NCI-H187 treated with DMSO at 0.1 percent for 48 hours (cell line): ENCODE data around the gene MTMR1.

Experiments used
- DNase-seq: peaks from one replicate; lab custom pipeline; 2025; lab: John Stamatoyannopoulos, UW

MTMR1 gene

DNA sequence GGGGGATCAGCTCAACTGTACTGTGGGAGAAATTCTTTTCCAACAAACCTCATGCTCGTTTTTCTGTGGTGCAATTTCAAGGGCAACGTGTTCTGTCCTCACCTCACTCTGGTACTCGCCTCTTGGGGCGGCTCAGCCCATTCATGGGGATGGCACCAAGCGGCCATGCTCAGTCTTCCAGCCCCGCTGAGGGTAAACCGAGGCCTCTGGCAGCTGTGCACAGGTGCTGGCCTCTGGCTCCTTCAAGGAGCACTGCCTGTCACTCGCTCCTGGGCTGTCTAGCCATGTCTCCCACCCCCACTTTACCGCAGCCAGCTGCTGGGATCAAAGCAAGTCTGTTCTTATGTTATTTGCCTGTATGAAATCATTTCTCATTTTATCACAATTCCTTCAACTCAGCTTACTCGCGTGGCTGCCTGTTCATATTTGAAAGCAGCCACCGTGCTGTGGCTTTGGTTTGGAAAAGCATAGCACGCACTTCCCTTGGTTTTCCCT lies 70.2 kb downstream of the MTMR1 start:
- DNase-seq = no peak

DNA sequence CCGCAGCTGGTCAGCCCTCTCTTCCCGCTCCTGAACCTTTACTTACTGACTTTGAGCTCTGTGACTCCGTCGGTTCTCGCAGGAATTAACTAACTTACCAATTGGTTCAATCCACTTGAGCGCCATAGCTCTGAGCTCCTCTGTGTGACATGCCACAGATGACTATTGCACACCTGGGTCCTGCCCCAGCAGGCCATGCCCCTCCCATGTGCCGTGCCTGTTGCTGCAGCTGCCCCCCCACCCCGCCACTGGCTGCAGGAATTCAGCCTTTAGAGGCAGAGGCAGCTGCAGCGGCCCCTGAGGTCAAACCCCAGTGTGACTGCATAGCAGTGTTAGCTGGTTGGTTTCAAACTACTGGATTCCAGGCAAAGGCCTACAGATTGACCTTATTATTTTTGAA lies 70.6 kb downstream of the MTMR1 start:
- no peak for DNase-seq

- no peak for DNase-seq
Measured at GRCh38 chrX:150765237-150765636, 72.0 kb downstream of the MTMR1 start.

DNA sequence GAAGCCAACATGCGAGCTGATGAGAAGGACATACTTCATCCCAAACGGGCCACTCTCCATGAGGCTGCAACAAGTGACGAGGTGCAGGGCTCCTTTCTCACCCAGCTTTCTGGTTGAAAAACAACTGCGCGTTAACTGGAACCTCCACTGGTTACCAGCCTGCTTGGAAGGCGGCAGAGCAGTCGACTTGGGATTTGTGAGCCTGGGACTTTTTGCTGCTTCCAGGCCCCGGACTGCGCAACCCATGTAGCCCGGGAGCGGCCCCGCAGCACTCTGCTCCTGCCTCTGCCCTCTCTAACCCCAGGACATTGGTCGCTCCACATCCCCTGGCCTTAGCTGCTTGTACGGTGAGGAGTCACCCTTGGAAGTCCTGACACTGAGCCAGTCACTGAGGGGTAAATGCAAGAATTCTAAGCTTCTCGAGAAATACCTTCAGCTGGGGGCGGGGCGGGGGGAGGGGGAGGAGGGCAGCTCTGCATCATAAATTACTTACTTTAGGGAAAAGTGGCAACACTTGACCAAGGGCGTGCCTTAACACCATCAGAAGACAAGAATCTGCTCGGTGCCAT lies 72.7 kb downstream of the MTMR1 start:
- DNase-seq = no peak

DNA sequence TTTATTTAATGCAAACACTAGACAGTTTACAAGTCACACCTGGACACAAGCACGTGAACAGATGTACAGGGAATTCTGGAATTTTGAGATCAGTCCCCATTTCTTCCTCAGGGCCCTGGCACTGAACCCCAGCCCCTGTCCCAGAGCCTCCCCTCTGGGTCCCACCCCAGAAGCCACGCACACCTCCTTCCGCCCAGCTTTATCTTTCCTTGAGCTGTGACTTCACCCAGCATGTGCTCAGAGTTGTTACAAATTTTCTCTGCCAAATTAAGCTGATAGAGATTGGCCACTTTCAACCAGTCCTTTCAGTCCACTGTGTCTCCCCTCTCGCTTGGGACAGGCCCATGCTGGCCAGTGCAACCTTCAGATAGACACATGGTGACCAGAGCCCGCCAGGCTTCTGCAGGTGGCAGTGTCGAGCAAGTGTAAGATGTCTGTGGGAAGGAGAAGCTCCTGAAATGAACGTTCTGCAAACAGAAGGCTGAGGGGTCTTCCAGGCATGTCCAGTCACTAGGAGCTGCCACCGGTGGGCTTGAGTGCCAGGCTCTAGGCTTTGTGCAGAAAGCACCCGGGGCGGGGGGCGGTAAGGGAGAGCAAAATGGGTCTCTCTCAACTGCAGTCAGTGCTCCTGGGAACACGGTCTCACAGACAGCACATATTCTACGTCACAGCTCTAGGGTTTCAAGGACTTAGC lies 73.3 kb downstream of the MTMR1 start:
- DNase-seq = no peak

DNA sequence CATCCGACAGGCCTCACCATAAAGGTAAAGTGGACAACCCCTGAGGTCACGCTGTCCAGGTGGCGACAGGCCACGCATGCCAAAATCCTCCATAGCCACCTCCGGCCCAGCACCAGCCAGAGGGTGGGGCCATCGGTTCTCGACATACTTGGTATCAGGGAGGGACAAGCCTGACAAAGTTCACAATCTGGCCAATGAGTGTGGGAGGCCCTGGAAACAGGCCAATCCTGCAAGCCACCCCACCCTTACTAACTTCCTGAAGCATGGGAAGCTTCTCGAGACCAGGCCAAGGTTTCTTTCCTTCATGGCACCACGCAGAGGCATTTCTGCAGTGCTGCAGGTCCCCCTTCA lies 73.8 kb downstream of the MTMR1 start:
- no peak for DNase-seq

GRCh38 chrX:150767475-150768131 lies 74.4 kb downstream of the MTMR1 start:
- no peak for DNase-seq

DNA sequence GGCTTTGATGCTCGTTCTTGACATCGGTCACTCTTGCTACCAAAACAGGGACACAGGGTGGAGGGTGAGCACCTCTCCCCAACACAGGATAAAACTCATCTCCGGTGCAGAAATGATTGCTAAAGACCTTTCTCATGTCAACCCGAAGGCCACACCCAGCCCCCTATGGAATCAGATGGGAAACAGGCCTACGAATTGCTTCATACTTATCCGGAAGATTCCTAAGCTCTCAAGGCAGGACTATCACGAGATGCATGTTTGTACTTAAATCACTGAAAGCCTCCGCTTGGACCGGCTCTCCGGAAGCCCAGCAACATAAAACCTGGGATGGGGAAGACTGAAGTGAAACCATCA lies 74.9 kb downstream of the MTMR1 start:
- no peak for DNase-seq

GRCh38 chrX:150768580-150769190 lies 75.5 kb downstream of the MTMR1 start:
- DNase-seq = no peak

DNA sequence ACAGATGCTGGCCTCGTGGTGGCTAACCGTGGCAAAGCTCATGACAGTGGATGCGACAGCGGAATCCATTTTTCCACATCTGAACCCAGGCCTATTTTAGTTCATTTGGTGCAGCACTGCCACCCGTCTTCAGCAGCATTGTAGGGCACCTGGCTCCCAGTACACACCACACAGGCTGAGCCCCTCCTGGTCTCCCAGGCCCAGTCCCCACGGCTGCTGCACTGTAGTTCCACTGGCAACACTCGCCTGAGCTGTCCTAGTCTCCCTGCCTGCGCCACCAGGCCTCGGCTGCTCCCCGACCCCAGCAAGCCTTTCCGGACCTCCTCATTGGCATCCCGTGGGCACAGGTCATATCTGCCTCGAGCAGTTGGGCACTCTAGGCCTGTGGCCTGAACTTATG lies 76.2 kb downstream of the MTMR1 start:
- no peak for DNase-seq

DNA sequence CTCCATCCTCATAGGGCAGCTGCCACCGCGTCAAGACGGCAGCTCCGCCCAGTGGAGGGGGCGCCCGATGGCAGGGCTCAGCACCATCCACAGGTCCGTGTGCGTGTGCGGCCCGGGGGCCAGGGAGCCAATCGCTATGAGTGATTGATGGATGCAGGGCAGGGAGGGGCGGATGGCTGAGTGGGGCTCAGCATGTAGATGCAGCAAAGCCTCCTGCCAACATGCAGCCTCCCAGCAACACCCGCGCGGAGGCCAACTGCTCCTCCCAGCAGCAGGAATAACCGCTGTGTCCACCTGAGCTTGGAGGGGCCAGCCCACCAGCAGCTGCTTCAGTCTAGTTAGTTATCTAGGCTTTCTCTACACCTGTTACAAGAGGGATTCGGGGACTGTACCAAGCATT lies 77.4 kb downstream of the MTMR1 start:
- no peak for DNase-seq

- no peak for DNase-seq
Measured at GRCh38 chrX:150771116-150771515, 77.9 kb downstream of the MTMR1 start.

- DNase-seq = peak; percentile 42
Measured at GRCh38 chrX:150772150-150772970, 79.2 kb downstream of the MTMR1 start.

DNA sequence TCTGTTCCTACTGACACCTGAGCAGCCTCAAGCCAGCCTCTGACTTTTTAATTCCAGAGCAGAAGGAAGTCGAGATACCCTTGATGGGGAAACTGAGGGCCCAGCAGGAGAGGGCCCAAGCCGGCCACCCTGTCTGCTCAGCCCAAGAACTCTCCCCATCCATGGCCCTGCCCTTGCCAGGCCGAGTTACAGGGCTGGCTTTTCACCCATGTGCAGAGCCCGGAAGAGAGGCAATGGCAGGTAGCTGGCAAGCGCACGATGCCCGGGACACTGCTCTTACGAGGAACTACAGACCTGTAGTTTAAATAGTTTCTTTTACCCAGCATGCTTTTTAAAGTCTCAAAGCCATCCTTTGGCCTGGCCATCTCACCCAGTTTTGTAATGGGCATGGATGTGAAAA lies 79.9 kb downstream of the MTMR1 start:
- DNase-seq = no peak

DNA sequence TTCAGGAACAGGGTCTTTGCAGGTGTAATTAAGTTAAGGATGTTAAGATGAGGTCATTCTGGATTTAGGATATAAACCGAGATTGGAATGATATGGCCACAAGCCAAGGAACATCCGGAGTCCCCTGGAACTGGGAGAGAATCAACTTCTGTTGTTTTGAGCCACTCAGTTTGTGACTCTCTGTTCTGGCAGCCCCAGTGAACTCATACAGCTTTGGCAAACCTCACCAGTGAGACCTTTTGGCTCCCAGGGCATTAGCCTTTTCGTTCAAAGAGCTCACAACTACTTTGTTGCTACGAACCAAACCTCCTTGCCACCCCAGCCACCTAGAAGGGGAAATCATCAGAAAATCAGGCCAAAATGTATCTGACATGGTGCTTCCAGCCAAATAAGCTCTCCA lies 80.4 kb downstream of the MTMR1 start:
- no peak for DNase-seq

- no peak for DNase-seq
Measured at GRCh38 chrX:150774798-150775568, 81.8 kb downstream of the MTMR1 start.

- no peak for DNase-seq
Measured at GRCh38 chrX:150775569-150776350, 82.6 kb downstream of the MTMR1 start.

GRCh38 chrX:150777328-150777992 lies 84.3 kb downstream of the MTMR1 start:
- no peak for DNase-seq

- DNase-seq = no peak
Measured at GRCh38 chrX:150779385-150779784, 86.2 kb downstream of the MTMR1 start.

DNA sequence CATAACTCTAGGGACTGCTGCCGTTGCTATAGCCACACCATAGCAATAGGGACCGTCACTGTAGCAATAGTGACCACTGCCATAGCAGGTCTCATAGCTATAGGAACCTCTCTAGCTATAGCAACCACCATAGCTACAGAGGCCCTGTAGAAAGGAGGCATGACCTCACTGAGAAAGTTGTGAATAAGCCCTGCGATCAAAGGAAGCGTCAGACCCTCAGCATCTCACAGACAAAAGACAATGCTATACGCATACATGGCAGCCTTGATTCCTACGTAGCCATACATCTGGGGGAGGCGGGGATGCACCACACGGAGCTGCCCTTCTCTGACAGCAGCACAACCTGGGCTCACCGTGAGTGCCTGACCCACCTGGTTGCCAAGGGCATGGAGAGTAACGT lies 88.5 kb downstream of the MTMR1 start:
- no peak for DNase-seq
